ENCODE measurements around the gene EEFSEC. TPM values are rescaled to one million over a fixed set of nuclear protein-coding genes. Genes with fewer than 3 reads are reported as not detected.

The EEFSEC gene
- total and polyA plus RNA-seq, 2 experiments from 2014 or later: 10.1 to 16.2 TPM

- H3K4me2 ChIP-seq: no peak overlapping the region
- Mint-ChIP-seq H3K9me3 (no peaks in the 10 kb centered on the region), H3K4me1 (peaks cover 21% of the 10 kb centered on the region), H3K27me3 (ENCODE audit: insufficient read depth, low read depth, poor library complexity) (peaks cover 44% of the 10 kb centered on the region), H3K36me3 (ENCODE audit: low read depth) (no peaks in the 10 kb centered on the region), H3K27ac (no peak overlapping the region), H3K4me3 (no peak overlapping the region)
- H3K36me3 ChIP-seq (ENCODE audit: insufficient read depth): no peaks in the 10 kb centered on the region
- H2AFZ ChIP-seq: no peak overlapping the region
- H3K27ac ChIP-seq (ENCODE audit: low read depth): no peak overlapping the region
- H3F3A ChIP-seq (replicated peaks; ENCODE audit: low read depth): no peaks in the 10 kb centered on the region
- H4K20me1 ChIP-seq (replicated peaks; ENCODE audit: insufficient read depth): no peaks in the 10 kb centered on the region
- no peak for DNase-seq (ENCODE audit: low spot score)
- no peak overlapping the region for H3K4me3 ChIP-seq
- H3K79me2 ChIP-seq (replicated peaks; ENCODE audit: insufficient read depth): no peaks in the 10 kb centered on the region
- no peaks in the 10 kb centered on the region for H3K9me2 ChIP-seq (ENCODE audit: insufficient read depth)
- no peak for ATAC-seq
- H3K27me3 ChIP-seq (ENCODE audit: insufficient read depth): peaks cover 44% of the 10 kb centered on the region
- H3K4me1 ChIP-seq (ENCODE audit: insufficient read depth): peaks cover 8% of the 10 kb centered on the region
- TF ChIP-seq EZH2 (IDR thresholded peaks at IDR 0.05; ENCODE audit: low read depth, unreplicated experiment): no peak
- no peak for TF ChIP-seq CTCF (conservative IDR thresholded peaks at IDR 0.05; ENCODE audit: low read depth in 2 of 2)
- no peak for TF ChIP-seq POLR2AphosphoS5 (IDR thresholded peaks at IDR 0.05; ENCODE audit: low read depth)
- no peak for TF ChIP-seq EZH2phosphoT487 (IDR thresholded peaks at IDR 0.05; ENCODE audit: unreplicated experiment)
- no peak for TF ChIP-seq CREB1 (CRISPR knock-in tag; IDR thresholded peaks at IDR 0.05; ENCODE audit: low read depth)
- TF ChIP-seq JUNB (IDR thresholded peaks at IDR 0.05; ENCODE audit: unreplicated experiment): no peak
- no peak for TF ChIP-seq ZNF331 (CRISPR knock-in tag; IDR thresholded peaks at IDR 0.05; ENCODE audit: low read depth)
- TF ChIP-seq REST (IDR thresholded peaks at IDR 0.05; ENCODE audit: unreplicated experiment): no peak
Observed at GRCh38 chr3:128425142-128425845, 272.0 kb downstream of the EEFSEC start.

- no peak overlapping the region for H3K27ac ChIP-seq (ENCODE audit: low read depth)
- H3F3A ChIP-seq (replicated peaks; ENCODE audit: low read depth): 0 out of 2 replicates have a peak, but pooled peaks cover 2% of the 10 kb centered on the region
- no peaks in the 10 kb centered on the region for H3K36me3 Mint-ChIP-seq (ENCODE audit: low read depth)
- H3K79me2 ChIP-seq (replicated peaks; ENCODE audit: insufficient read depth): no peaks in the 10 kb centered on the region
- H3K9me3 Mint-ChIP-seq: no peaks in the 10 kb centered on the region
- H3K4me2 ChIP-seq: no peak overlapping the region; the same call in 1 of the 2 replicates
- no peak overlapping the region for H2AFZ ChIP-seq
- H3K4me1 ChIP-seq (ENCODE audit: insufficient read depth): peaks cover 8% of the 10 kb centered on the region
- no peak for ATAC-seq
- 0 out of 2 replicates have a peak overlapping the region, but pooled peaks have one; percentile 51 for H3K4me3 ChIP-seq
- H3K4me1 Mint-ChIP-seq: peaks cover 26% of the 10 kb centered on the region
- no peak overlapping the region for H3K4me3 Mint-ChIP-seq
- no peak overlapping the region for H3K27ac Mint-ChIP-seq
- H3K36me3 ChIP-seq (ENCODE audit: insufficient read depth): no peaks in the 10 kb centered on the region
- no peaks in the 10 kb centered on the region for H4K20me1 ChIP-seq (replicated peaks; ENCODE audit: insufficient read depth)
- no peak for DNase-seq (ENCODE audit: low spot score)
- H3K27me3 ChIP-seq (ENCODE audit: insufficient read depth): peaks cover 49% of the 10 kb centered on the region
- H3K9me2 ChIP-seq (ENCODE audit: insufficient read depth): no peaks in the 10 kb centered on the region
- H3K27me3 Mint-ChIP-seq (ENCODE audit: insufficient read depth, low read depth, poor library complexity): peaks cover 49% of the 10 kb centered on the region
- TF ChIP-seq CTCF (conservative IDR thresholded peaks at IDR 0.05; ENCODE audit: low read depth in 2 of 2) (no peak), NANOG (IDR thresholded peaks at IDR 0.05; ENCODE audit: borderline replicate concordance) (no peak), EZH2 (IDR thresholded peaks at IDR 0.05; ENCODE audit: low read depth, unreplicated experiment) (no peak), ZNF331 (CRISPR knock-in tag; IDR thresholded peaks at IDR 0.05; ENCODE audit: low read depth) (no peak), EZH2phosphoT487 (IDR thresholded peaks at IDR 0.05; ENCODE audit: unreplicated experiment) (no peak), POLR2AphosphoS5 (IDR thresholded peaks at IDR 0.05; ENCODE audit: low read depth) (no peak)
Observed at GRCh38 chr3:128425846-128426127, 272.5 kb downstream of the EEFSEC start.
